Stimulated activated naive CD4-positive, alpha-beta T cell treated with Interleukin-2 at 50 U/mL for 16 hours (primary cell): ENCODE results near the gene DPM2.

ENCODE experiments used
- DNase-seq: peaks from one replicate; lab custom pipeline; 2025; lab: John Stamatoyannopoulos, UW

The DPM2 gene

GRCh38 chr9:127918183-127919107 lies 19.2 kb downstream of the DPM2 start:
- DNase-seq, result no peak

- no peak for DNase-seq
These were observed 20.1 kb downstream of the DPM2 start for GRCh38 chr9:127917603-127918002.

DNA sequence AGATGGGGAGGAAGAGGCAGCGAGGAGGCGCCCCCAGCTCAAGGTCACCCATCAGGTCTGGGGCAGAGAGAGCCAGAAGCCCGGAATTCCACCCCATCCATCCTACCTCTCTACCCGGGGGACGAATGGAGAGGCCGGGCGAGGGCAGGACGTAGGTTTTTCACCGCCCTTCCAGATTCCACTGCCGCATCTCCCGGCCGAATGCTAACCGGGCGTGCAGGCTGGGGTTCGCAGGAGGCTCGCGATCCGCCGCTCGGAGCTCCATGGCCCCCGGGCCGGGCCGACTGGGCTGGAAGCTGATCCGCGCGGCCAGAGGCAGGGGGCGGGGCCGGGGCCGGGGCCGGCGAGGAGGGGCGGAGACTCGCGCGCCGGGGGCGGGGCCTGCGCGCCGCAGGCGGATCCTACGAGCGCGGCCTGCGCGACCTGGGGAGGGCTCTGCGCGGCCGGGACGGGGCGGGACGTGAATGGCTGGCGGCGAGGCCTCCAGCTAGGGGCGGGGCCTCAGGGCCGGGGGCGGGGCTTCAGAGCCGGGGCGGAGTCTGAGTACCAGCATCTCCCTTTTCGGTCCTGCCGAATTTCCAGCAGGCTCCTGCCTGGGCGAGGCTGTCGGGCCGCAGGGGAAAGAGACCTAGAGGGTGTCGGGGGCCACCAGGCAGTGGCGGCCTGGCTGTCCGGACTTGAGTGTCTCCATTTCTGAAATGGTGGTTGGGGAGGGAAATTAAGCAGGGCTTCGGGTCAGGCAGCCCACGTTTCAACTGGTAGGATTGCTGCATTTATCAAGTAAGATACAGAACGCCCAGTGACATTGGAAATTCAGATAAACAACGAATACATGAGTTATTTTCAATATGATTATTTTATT lies 20.7 kb downstream of the DPM2 start, which contains the start of gene ST6GALNAC4:
Gene ST6GALNAC4 (minus strand): TSS at position 322 of the 862 bp plus-strand sequence. CDS start 622 bp downstream, outside the sequence.
- peak; percentile 94 for DNase-seq

DNA sequence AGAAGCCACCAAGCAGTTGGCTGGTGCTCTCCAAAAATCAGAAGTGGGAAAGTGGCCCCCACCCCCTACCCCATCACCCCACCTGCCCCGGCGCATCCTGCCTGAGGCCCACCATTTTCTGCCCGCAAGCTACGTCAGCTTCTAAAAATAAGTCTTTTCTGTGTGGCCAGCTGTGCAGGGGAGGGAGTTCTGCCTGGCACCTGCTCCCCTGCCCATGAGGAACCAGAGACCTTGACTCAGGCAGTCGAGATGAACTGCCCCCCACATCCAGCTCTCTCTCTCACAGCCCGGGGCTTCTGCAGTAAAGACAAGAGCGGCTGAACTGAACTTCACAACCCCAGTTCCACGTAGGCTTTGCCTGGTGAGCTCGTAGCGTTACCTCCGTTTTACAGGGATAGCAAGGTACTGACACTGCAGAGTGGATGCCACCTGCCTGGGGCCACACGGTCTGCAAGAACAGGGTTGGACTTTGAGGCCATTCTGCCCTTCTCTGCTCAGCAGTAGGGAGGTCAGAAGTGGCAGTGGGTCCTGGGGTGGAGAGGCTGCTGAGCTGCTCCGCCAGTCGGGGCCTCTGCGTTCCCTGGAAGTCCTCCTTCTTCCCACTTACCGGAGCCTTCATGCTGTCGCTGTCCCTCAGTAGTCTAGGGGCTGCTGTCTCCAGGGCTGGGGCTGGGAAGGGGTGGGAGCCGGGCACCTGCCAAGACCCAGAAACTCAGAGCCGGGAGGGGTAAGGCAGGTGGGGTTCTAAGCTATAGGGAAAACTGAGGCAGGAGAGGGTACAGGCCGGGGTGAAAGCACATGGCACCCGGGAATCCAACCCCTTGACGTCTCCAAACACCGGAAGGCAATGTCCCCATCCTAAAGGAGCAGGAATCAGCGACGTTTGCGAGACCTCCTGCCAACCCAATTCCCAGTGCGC lies 21.6 kb downstream of the DPM2 start:
- DNase-seq, result no peak

- no peak for DNase-seq
These were observed 22.3 kb downstream of the DPM2 start for GRCh38 chr9:127915325-127915752.

DNA sequence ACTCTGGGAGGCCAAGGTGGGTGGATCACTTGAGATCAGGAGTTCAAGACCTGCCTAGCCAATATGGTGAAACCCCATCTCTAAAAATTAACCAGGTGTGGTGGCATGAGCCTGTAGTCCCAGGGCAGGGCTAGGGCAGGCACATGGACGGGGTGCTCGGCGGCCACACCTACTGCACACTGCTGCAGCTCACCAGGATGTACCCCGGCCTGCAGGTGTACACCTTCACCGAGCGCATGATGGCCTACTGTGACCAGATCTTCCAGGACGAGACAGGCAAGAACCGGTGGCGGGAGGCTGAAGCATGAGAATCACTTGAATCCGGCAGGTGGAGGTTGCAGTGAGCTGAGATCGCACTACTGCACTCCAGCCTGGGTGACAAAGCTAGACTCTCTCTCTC lies 24.0 kb downstream of the DPM2 start:
- DNase-seq, result no peak

DNA sequence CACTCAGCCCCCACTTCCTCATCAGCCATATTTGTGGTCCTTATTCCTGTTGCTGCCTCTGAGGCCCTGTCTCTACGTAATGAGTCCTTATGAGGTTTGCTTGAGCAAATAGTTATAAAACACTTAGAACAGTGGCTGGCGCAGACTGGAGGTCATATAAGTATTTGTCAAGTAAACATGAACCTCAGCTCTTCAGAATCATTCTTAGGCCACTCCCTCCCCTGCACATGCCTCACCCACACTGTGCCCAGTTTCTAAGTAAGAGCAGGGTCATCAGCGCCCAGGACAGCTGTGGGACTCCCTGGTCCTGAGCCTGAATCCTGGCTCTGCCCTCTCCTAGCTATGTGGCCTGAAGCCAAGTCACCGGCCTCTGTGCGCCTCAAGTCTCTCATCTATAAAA lies 24.8 kb downstream of the DPM2 start:
- DNase-seq, result no peak

DNA sequence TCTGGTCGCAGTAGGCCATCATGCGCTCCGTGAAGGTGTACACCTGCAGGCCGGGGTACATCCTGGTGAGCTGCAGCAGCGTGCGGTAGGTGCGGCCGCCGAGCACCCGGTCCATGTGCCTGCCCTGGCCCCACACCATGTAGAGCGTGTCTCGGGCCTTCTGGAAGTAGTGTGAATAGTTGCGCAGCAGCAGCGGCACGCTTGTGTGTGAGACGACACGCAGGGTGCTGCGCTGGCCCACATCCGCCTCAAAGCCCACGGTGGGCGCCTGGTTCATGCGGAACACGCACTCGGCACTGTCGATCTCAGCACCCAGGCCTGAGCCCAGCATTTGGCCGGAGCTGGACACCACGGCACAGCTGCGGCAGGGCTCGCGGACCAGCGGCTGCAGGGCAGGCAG lies 25.4 kb downstream of the DPM2 start:
- DNase-seq, result no peak

GRCh38 chr9:127910613-127911205 lies 26.9 kb downstream of the DPM2 start:
- DNase-seq, result no peak

- DNase-seq, result no peak
These were observed 27.8 kb downstream of the DPM2 start for GRCh38 chr9:127909839-127910273.

DNA sequence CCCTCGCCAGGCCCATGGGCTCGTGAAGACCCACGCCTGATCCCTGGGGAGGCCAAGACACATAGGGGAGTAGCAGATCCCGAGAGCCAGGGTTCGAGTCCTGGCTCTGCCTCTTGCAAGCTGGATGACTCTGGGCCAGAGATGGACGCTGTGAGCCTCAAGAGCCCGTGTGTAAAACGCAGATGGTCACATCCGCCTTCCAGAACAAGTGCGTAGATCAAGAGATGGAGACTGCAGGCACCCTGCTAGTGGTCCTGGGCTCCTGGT lies 29.1 kb downstream of the DPM2 start:
- DNase-seq, result no peak

DNA sequence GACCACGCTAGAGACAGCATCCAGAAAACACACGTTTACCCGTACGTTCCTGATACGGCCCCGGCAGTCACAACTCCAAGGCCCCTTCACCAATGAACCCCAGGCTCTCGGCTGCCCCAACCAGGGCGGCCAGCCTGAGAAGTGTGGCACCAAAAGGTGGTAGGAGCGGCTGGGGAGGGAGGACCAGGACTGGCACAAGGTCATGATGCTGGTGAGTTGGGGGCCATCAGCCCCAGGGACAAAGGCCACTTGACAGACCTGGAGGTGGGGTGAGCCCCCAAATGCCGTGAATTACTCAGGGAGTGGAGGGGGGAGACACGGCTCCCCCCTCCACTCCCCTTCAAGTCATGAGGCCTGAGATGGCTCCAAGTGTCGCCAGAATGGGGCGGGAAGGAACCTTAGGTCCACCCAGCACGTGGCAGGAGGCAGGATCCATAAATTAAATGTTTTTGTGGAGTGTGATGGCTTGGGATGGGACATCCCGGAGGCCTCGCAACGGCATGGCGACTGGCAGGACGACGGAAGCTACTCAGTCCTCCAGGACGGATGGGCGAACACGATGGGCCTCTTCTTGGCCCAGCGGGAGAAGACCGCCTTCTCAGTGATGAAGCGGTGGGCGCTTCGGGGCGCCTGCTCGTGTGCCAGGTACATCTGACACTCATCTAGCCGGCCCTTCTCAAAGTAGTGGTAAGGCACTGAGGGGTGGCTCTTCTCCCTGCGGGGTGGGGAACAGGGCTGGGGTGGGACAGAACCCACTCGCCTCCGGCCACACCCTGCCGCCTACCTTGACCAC lies 29.6 kb downstream of the DPM2 start:
- DNase-seq, result no peak

DNA sequence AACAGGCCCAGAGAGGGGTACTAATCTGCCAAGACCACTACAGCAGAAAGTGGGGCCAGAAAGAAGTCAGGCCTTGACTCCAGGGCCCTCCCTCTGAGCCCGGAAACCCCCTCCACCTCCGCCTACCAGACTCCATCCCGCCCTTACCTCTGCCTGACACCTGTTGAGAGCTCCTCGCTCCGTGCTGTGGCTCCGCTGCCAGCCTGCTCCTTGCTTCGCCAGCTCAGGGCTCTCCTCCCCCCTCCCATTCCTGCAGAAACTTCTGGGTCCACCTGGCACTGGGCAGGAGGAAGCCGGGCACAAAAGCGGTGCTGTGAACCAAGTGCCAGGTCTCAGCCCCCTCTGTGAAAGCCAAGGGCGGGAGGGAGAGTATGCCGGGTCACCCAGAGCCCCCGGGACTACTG lies 31.9 kb downstream of the DPM2 start:
- DNase-seq, result peak; percentile 65

- DNase-seq, result peak; percentile 51
These were observed 32.5 kb downstream of the DPM2 start for GRCh38 chr9:127905004-127905728.

DNA sequence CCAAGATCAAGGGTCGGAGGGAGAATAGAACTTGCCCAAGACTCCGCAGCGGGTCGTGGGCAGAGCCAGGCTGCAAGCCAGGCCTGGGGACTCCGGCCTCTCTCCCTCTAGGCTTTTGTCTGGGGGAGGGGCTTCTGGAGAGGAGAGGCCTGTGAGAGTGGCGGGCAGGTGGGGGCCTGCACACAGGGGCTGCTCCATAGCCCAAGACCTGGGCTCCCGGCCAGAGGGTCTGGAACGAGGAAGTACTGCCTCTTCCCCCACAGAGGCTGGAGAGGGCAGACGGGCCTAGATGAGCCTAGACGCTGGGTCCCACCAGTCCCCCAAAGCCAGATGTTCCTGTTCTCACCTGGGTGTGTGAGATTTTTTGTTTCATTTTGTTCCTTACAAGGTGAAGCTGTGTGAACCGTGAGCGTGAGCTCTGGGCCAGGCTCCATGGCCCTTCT lies 33.1 kb downstream of the DPM2 start:
- no peak for DNase-seq

- DNase-seq, result peak; percentile 62
These were observed 33.8 kb downstream of the DPM2 start for GRCh38 chr9:127903557-127904475.

- peak; percentile 66 for DNase-seq
These were observed 38.3 kb downstream of the DPM2 start, which contains the start of gene ST6GALNAC6 for GRCh38 chr9:127899128-127899943. Gene ST6GALNAC6, minus strand, starts transcription at chr9:127899603. Its CDS starts 1,622 bp downstream, at chr9:127897981.
